Neuronal stem cell (in vitro differentiated cells): ENCODE results near the gene RNASEH2B.

Experiments used
- DNase-seq: peaks from one replicate; pipeline ENCODE4 v3.0.0-alpha.2; 2013; ENCODE audit warnings: low spot score
- H2AFZ ChIP-seq: one replicate; pipeline ENCODE4 v1.6.1; 2013; ENCODE audit warnings: mild to moderate bottlenecking, low read length, inconsistent platforms
- H2AK5ac ChIP-seq: 2 replicates; pipeline ENCODE4 v1.6.1; 2013; ENCODE audit warnings: low read depth, mild to moderate bottlenecking, inconsistent platforms, low read length, moderate library complexity, mixed read lengths
- H2BK120ac ChIP-seq: 2 replicates; pipeline ENCODE4 v1.6.1; 2013; ENCODE audit warnings: low read depth, mild to moderate bottlenecking, inconsistent platforms, low read length, moderate library complexity, mixed read lengths
- H2BK12ac ChIP-seq: one replicate; pipeline ENCODE4 v1.6.1; 2013; ENCODE audit warnings: low read length, inconsistent platforms
- H2BK15ac ChIP-seq: 2 replicates; pipeline ENCODE4 v1.6.1; 2013; ENCODE audit warnings: mild to moderate bottlenecking, low read length, inconsistent platforms, mixed read lengths
- H2BK5ac ChIP-seq: one replicate; pipeline ENCODE4 v1.6.1; 2013; ENCODE audit warnings: inconsistent platforms, mild to moderate bottlenecking, low read length, moderate library complexity
- H3K14ac ChIP-seq: one replicate; pipeline ENCODE4 v1.6.1; 2013; ENCODE audit warnings: low read length, inconsistent platforms
- H3K18ac ChIP-seq: 2 replicates; pipeline ENCODE4 v1.6.1; 2013; ENCODE audit warnings: low read length, inconsistent platforms
- H3K23ac ChIP-seq: 2 replicates; pipeline ENCODE4 v1.6.1; 2013; ENCODE audit warnings: low read depth, mild to moderate bottlenecking, mixed read lengths, low read length, inconsistent platforms; ENCODE audit not compliant: poor library complexity
- H3K27ac ChIP-seq: replicated peaks from 3 replicates; pipeline ENCODE4 v1.5.1; 2013; ENCODE audit warnings: low read length, inconsistent platforms
- H3K27me3 ChIP-seq, 3 experiments: 2 replicates each; pipeline ENCODE4 v1.6.1; 2013; ENCODE audit warnings: low read length in 3 of 3, mild to moderate bottlenecking in 2 of 3, inconsistent platforms in 1 of 3, low read depth in 1 of 3, mixed read lengths in 1 of 3, moderate library complexity in 1 of 3; ENCODE audit not compliant: control insufficient read depth in 3 of 3, insufficient read depth in 3 of 3
- H3K36me3 ChIP-seq, 2 donors: replicated peaks in 1 of 2; 2 replicates each; pipeline ENCODE4 v1.6.1; 2013; ENCODE audit warnings: low read length in 2 of 2; ENCODE audit not compliant: control insufficient read depth in 2 of 2, insufficient read depth in 2 of 2
- H3K4ac ChIP-seq: 2 replicates; pipeline ENCODE4 v1.6.1; 2013; ENCODE audit warnings: inconsistent platforms, mild to moderate bottlenecking, low read length, moderate library complexity
- H3K4me1 ChIP-seq, 2 donors: 1 replicate in 1 of 2; 2 replicates in 1 of 2; pipeline ENCODE4 v1.6.1; 2013; ENCODE audit warnings: low read length in 2 of 2, low read depth in 1 of 2; ENCODE audit not compliant: control insufficient read depth in 2 of 2, insufficient read depth in 1 of 2
- H3K4me2 ChIP-seq: one replicate; pipeline ENCODE4 v1.6.1; 2013; ENCODE audit warnings: mild to moderate bottlenecking, low read length, inconsistent platforms; ENCODE audit not compliant: insufficient read depth, poor library complexity, severe bottlenecking
- H3K4me3 ChIP-seq, 2 donors: 2 replicates each; pipeline ENCODE4 v1.5.1; 2013; ENCODE audit warnings: low read length in 2 of 2, mild to moderate bottlenecking in 2 of 2, inconsistent platforms in 1 of 2, moderate library complexity in 1 of 2
- H3K79me1 ChIP-seq: one replicate; pipeline ENCODE4 v1.6.1; 2013; ENCODE audit warnings: low read depth, mild to moderate bottlenecking, inconsistent platforms, low read length, moderate library complexity
- H3K9ac ChIP-seq: one replicate; pipeline ENCODE4 v1.6.1; 2013; ENCODE audit warnings: mild to moderate bottlenecking, low read depth, low read length, inconsistent platforms; ENCODE audit not compliant: poor library complexity
- H3K9me3 ChIP-seq, 2 donors: replicated peaks in 1 of 2; 2 replicates each; pipeline versions ENCODE3 to v1.6.1; 2013; ENCODE audit warnings: low read length in 2 of 2, mild to moderate bottlenecking in 2 of 2, inconsistent platforms in 1 of 2, low read depth in 1 of 2, mixed read lengths in 1 of 2, moderate library complexity in 1 of 2; ENCODE audit not compliant: control insufficient read depth in 2 of 2, insufficient read depth in 1 of 2
- H4K8ac ChIP-seq: one replicate; pipeline ENCODE4 v1.6.1; 2013; ENCODE audit warnings: low read depth, mild to moderate bottlenecking, inconsistent platforms, low read length, moderate library complexity
- H4K91ac ChIP-seq: one replicate; pipeline ENCODE4 v1.6.1; 2013; ENCODE audit warnings: low read length, low read depth, mild to moderate bottlenecking, inconsistent platforms; ENCODE audit not compliant: poor library complexity
- WGBS, 2 donors: extraction: QIAGEN DNeasy Blood & Tissue Kit; methylation state at CpG; one replicate each; pipeline ENCODE4 v1.1.7; 2013; ENCODE audit warnings: missing lambda C conversion rate in 2 of 2, mixed read lengths in 1 of 2; ENCODE audit not compliant: insufficient read length in 2 of 2, insufficient replicate concordance in 1 of 2; ENCODE audit errors: extremely low coverage in 2 of 2; 5-methylcytosine and 5-hydroxymethylcytosine counted together

The RNASEH2B gene

GRCh38 chr13:50917572-50917971, 8.0 kb downstream of the RNASEH2B start:
- H3K79me1 ChIP-seq, result peaks cover 6% of the 10 kb centered on the region
- no peak overlapping the region for H2BK5ac ChIP-seq
- H3K18ac ChIP-seq, result no peak overlapping the region

GRCh38 chr13:50918567-50918966, 9.0 kb downstream of the RNASEH2B start:
- H3K14ac ChIP-seq, result no peak overlapping the region
- no peak overlapping the region for H2BK5ac ChIP-seq
- no peak overlapping the region for H3K9ac ChIP-seq
- no peak overlapping the region for H4K8ac ChIP-seq
- no CpG with 5 or more reads among the region's 3 CpGs for WGBS, 2 donors
- H3K79me1 ChIP-seq, result peaks cover 6% of the 10 kb centered on the region
- no peak overlapping the region for H2AK5ac ChIP-seq
- no peak overlapping the region for H3K4ac ChIP-seq
- no peak overlapping the region for H2BK15ac ChIP-seq
- no peak overlapping the region for H3K4me3 ChIP-seq
- H3K4me2 ChIP-seq, result no peak overlapping the region
- H3K27me3 ChIP-seq, result no peaks in the 10 kb centered on the region
- peaks cover 0 to 4% of the 10 kb centered on the region in 2 donors for H3K4me1 ChIP-seq
- H3K23ac ChIP-seq, result no peak overlapping the region
- no peak overlapping the region for H2BK12ac ChIP-seq
- DNase-seq, result no peak
- H3K9me3 ChIP-seq, result peaks cover 7 to 23% of the 10 kb centered on the region in 2 donors
- no peak overlapping the region for H3K18ac ChIP-seq
- no peak overlapping the region for H3K27ac ChIP-seq
- H2BK120ac ChIP-seq, result no peak overlapping the region
- H2AFZ ChIP-seq, result no peak overlapping the region
- no peaks in the 10 kb centered on the region for H3K36me3 ChIP-seq
- no peak overlapping the region for H4K91ac ChIP-seq

More at GRCh38 chr13:50917572-50917971, 8.0 kb downstream of the RNASEH2B start:
- Histone ChIP-seq H2AFZ (no peak overlapping the region), H3K23ac (no peak overlapping the region), H2AK5ac (no peak overlapping the region), H3K9ac (no peak overlapping the region), H4K8ac (no peak overlapping the region), H3K4me2 (no peak overlapping the region), H2BK120ac (no peak overlapping the region), H2BK15ac (no peak overlapping the region), H4K91ac (no peak overlapping the region), H3K27ac (no peak overlapping the region), H2BK12ac (no peak overlapping the region), H3K9me3 (peaks cover 7 to 13% of the 10 kb centered on the region in 2 donors), H3K14ac (no peak overlapping the region), H3K27me3 (no peaks in the 10 kb centered on the region), H3K4me1 (peaks cover 0 to 4% of the 10 kb centered on the region in 2 donors), H3K4ac (no peak overlapping the region), H3K4me3 (no peak overlapping the region), H3K36me3 (no peaks in the 10 kb centered on the region)
- no peak for DNase-seq

GRCh38 chr13:50919277-50919676, 9.7 kb downstream of the RNASEH2B start:
- WGBS, 2 donors, result no CpG with 5 or more reads among the region's 2 CpGs

GRCh38 chr13:50921706-50922105, 12.1 kb downstream of the RNASEH2B start:
- H3K9me3 ChIP-seq, result peaks cover 7 to 41% of the 10 kb centered on the region in 2 donors
- no peak overlapping the region for H3K4ac ChIP-seq
- H2BK15ac ChIP-seq, result no peak overlapping the region
- H3K27me3 ChIP-seq, result no peaks in the 10 kb centered on the region
- no peak overlapping the region for H2AFZ ChIP-seq
- no peak overlapping the region for H2BK5ac ChIP-seq
- no peak for DNase-seq
- H3K4me1 ChIP-seq, result peaks cover 0 to 4% of the 10 kb centered on the region in 2 donors
- no peaks in the 10 kb centered on the region for H3K36me3 ChIP-seq
- no peak overlapping the region for H4K91ac ChIP-seq
- H3K14ac ChIP-seq, result no peak overlapping the region
- H3K27ac ChIP-seq, result no peak overlapping the region
- no peak overlapping the region for H2BK120ac ChIP-seq
- no CpG with 5 or more reads among the region's 1 CpG for WGBS, 2 donors
- H3K4me3 ChIP-seq, result no peak overlapping the region
- no peak overlapping the region for H3K23ac ChIP-seq
- no peak overlapping the region for H2BK12ac ChIP-seq
- no peak overlapping the region for H4K8ac ChIP-seq
- H3K18ac ChIP-seq, result no peak overlapping the region
- no peak overlapping the region for H2AK5ac ChIP-seq
- H3K9ac ChIP-seq, result no peak overlapping the region
- peaks cover 6% of the 10 kb centered on the region for H3K79me1 ChIP-seq
- H3K4me2 ChIP-seq, result no peak overlapping the region

More at GRCh38 chr13:50919277-50919676, 9.7 kb downstream of the RNASEH2B start:
- no peak overlapping the region for H2BK5ac ChIP-seq
- no peak overlapping the region for H2BK120ac ChIP-seq
- H3K18ac ChIP-seq, result no peak overlapping the region
- no peaks in the 10 kb centered on the region for H3K27me3 ChIP-seq
- H3K23ac ChIP-seq, result no peak overlapping the region
- H3K4me1 ChIP-seq, result peaks cover 0 to 4% of the 10 kb centered on the region in 2 donors
- no peak overlapping the region for H2AFZ ChIP-seq
- H3K4ac ChIP-seq, result no peak overlapping the region
- no peaks in the 10 kb centered on the region for H3K36me3 ChIP-seq
- no peak overlapping the region for H4K8ac ChIP-seq
- no peak overlapping the region for H2BK15ac ChIP-seq
- no peak for DNase-seq
- H2BK12ac ChIP-seq, result no peak overlapping the region
- H2AK5ac ChIP-seq, result no peak overlapping the region
- H3K79me1 ChIP-seq, result peaks cover 6% of the 10 kb centered on the region
- no peak overlapping the region for H3K4me2 ChIP-seq
- no peak overlapping the region for H3K9ac ChIP-seq
- no peak overlapping the region for H4K91ac ChIP-seq
- no peak overlapping the region for H3K27ac ChIP-seq
- no peak overlapping the region for H3K4me3 ChIP-seq
- no peak overlapping the region for H3K14ac ChIP-seq
- peaks cover 7 to 28% of the 10 kb centered on the region in 2 donors for H3K9me3 ChIP-seq
